Measurements from ENCODE around the gene ESR2. TPM values are rescaled to one million over a fixed set of nuclear protein-coding genes. Genes with fewer than 3 reads are reported as not detected.

The ESR2 gene
- total RNA-seq, 1 donor from 2014 or later, result under 0.01 TPM

DNA sequence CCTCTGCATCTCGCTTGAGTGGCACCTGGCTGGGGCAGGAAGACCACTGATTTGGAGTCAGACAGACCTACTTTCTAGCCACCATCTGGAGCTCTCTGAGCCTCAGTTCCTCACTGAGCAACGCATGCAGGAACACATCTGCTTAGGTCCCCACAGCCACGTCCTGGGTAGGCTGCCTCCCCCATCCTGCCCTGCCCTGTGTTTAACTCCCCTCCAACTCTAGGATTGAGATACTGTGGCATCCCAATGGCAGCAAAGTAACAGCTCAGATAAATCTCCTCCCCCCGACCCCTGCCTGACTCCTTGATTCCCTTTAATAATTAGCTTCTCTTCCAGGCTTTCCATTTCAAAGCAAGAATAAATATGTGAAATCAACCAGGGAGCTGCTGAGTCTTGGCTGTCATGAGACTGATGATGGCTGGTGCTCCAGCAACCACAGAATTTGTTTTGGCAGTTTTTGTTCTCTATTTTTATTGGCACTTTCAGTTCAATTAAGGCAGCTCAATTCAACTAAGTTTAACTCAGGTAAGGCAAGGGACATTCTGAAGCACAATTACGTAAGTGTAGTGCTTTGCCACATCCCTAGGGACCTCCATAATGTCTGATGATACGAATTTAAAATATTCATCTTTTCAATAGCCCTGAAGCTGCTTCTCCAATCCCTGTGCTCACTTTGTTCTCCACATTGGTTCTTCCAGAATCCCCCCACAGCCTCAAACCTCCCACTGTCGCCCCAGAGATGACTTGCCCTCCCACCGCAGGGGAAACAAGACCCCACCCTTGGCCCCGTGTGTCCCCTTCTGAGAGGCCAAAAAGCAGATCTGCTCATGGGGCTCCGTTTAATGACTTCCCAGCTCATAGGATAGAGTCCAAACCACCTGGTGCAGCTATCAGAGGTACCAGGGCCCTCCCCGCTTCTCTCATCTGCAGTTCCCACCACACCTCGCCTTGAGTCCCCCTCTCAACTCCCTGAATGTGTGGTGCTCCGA lies 58.2 kb downstream of the ESR2 start:
- Histone ChIP-seq H3K27me3 (ENCODE audit: control insufficient read depth, insufficient read depth, low read length) (no peaks in the 10 kb centered on the region), H3K4me3 (ENCODE audit: low read depth, low read length) (no peak overlapping the region), H3K36me3 (ENCODE audit: control insufficient read depth, insufficient read depth, low read length) (no peaks in the 10 kb centered on the region)
- TF ChIP-seq, protein P1, sequence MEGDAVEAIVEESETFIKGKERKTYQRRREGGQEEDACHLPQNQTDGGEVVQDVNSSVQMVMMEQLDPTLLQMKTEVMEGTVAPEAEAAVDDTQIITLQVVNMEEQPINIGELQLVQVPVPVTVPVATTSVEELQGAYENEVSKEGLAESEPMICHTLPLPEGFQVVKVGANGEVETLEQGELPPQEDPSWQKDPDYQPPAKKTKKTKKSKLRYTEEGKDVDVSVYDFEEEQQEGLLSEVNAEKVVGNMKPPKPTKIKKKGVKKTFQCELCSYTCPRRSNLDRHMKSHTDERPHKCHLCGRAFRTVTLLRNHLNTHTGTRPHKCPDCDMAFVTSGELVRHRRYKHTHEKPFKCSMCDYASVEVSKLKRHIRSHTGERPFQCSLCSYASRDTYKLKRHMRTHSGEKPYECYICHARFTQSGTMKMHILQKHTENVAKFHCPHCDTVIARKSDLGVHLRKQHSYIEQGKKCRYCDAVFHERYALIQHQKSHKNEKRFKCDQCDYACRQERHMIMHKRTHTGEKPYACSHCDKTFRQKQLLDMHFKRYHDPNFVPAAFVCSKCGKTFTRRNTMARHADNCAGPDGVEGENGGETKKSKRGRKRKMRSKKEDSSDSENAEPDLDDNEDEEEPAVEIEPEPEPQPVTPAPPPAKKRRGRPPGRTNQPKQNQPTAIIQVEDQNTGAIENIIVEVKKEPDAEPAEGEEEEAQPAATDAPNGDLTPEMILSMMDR (IDR thresholded peaks at IDR 0.05; ENCODE audit: insufficient read depth, low read length, severe bottlenecking), result no peak
- FAIRE-seq, result no peak
- DNase-seq (ENCODE audit: low read depth), result no peak

DNA sequence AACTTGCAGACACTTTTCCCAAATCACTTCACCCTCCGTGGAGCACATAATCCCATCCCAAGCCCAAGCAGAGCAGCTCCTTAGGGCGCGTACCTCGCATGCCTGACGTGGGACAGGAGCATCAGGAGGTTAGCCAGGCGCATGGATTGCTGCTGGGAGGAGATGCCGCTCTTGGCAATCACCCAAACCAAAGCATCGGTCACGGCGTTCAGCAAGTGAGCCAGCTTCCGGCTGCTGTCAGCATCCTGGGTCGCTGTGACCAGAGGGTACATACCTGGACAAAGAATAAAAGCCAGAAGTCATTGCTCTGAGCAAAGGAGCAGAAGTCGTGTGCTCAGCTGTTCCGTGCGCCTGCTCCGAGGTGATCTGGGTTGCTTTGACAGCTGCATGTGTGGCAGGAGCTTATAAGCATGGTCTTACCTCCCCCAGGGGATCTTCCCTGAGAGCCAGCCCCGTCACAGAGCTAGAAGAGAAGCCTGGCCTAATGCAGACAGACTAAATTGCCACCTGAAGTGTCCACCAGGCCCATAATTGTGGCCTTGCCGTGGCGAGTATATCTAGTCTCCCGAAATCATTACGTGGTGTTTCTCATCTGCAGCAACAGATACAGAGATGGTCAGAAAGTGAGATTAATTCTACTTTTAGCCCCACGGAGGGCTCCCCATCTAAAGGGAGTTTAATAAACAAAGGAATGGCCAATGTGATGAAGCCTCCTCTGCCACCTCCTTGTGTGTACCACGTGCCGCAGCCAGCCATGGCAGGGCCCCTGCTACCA lies 59.1 kb downstream of the ESR2 start:
- Histone ChIP-seq H3K27me3 (ENCODE audit: control insufficient read depth, insufficient read depth, low read length) (no peaks in the 10 kb centered on the region), H3K36me3 (ENCODE audit: control insufficient read depth, insufficient read depth, low read length) (no peaks in the 10 kb centered on the region), H3K4me3 (ENCODE audit: low read depth, low read length) (no peak overlapping the region)
- DNase-seq (ENCODE audit: low read depth), result peak; percentile 35
- FAIRE-seq, result no peak
- TF ChIP-seq, protein P1 (IDR thresholded peaks at IDR 0.05; ENCODE audit: insufficient read depth, low read length, severe bottlenecking), result no peak

DNA sequence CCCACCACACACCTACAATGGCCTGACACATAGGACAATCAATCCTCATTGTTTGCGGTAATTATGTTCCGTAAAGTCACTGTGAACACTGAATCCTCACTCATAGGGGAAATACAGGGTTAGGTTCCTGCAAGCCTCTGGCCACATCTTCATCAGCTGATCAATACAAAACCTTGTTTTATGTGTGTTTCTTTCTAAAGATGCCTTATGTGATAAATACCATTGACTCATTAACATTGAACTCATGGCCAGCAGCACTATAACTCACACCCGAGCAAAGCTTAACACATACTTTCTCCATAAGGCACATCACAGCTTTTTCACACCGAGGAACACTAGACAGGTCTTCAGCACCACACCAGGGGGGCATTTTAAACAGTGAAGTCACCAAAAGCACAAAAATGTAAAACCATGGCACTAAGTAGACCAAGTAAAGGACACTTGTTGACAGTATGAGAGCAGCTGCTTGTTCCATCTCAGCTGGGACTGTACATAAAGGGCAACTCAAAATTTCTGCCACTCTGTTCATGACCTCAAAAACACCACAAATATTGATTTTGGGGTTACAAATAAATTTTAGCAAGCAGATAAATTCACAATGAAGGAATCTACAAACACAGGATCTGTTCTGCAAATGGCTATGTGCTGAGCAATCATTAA lies 60.5 kb downstream of the ESR2 start:
- TF ChIP-seq, protein P1 (IDR thresholded peaks at IDR 0.05; ENCODE audit: insufficient read depth, low read length, severe bottlenecking), result no peak
- no peak overlapping the region for H3K4me3 ChIP-seq (ENCODE audit: low read depth, low read length)
- no peak for FAIRE-seq
- peaks cover 2% of the 10 kb centered on the region for H3K36me3 ChIP-seq (ENCODE audit: control insufficient read depth, insufficient read depth, low read length)
- DNase-seq (ENCODE audit: low read depth), result no peak
- no peaks in the 10 kb centered on the region for H3K27me3 ChIP-seq (ENCODE audit: control insufficient read depth, insufficient read depth, low read length)

DNA sequence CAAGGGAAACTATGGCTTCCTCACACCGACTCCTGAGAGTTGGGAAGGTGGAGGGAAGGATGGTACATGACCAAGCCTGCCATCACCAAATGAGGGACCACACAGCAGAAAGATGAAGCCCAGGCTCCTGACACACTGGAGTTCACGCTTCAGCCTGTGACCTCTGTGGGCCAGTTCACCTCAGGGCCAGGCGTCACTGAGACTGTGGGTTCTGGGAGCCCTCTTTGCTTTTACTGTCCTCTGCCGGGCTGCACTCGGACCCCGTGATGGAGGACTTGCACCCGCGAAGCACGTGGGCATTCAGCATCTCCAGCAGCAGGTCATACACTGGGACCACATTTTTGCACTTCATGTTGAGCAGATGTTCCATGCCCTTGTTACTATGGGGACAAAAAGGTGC lies 61.2 kb downstream of the ESR2 start:
- H3K4me3 ChIP-seq (ENCODE audit: low read depth, low read length), result no peak overlapping the region
- peaks cover 2% of the 10 kb centered on the region for H3K36me3 ChIP-seq (ENCODE audit: control insufficient read depth, insufficient read depth, low read length)
- TF ChIP-seq, protein P1 (IDR thresholded peaks at IDR 0.05; ENCODE audit: insufficient read depth, low read length, severe bottlenecking), result no peak
- DNase-seq (ENCODE audit: low read depth) (no peak), FAIRE-seq (no peak)
- no peaks in the 10 kb centered on the region for H3K27me3 ChIP-seq (ENCODE audit: control insufficient read depth, insufficient read depth, low read length)

DNA sequence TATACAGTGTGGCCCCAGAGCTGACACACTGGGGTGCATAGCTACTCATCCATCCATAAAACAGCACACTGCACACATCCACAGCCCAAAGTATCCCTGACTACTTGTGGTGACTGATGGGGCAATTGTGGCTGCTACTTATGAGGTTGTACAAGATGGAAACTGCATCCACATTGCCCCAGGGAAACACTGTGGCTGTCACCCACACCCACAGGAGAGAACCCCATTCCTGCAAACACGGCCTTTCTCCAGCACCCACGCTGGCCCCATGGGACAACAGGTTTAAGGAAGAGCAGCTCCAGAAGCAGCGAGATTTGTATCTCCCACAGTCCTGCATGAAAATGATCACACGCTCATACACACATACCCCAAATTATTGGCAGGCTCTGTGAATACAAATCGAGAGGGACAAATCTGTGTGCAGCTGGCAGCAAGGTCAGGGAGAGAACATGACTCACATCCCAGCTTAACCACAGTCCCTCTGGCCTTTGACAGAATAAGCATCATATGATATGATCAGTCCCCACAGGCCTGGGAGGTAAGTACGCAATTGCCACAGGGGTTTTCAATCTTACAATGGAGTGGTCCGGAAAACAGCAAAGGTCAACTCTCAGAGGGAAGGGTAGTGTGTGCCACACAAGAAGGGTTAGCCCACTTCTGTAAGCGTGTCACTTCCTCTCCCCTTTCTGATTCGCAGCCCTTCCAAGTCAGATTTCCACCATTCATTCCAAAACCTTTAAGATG lies 61.9 kb downstream of the ESR2 start:
- DNase-seq (ENCODE audit: low read depth), result peak; percentile 22
- no peak for FAIRE-seq
- peaks cover 4% of the 10 kb centered on the region for H3K36me3 ChIP-seq (ENCODE audit: control insufficient read depth, insufficient read depth, low read length)
- TF ChIP-seq, protein P1 (IDR thresholded peaks at IDR 0.05; ENCODE audit: insufficient read depth, low read length, severe bottlenecking), result no peak
- no peaks in the 10 kb centered on the region for H3K27me3 ChIP-seq (ENCODE audit: control insufficient read depth, insufficient read depth, low read length)
- no peak overlapping the region for H3K4me3 ChIP-seq (ENCODE audit: low read depth, low read length)
